ENCODE results near the gene GUCY2C.

GUCY2C gene

GRCh38 chr12:14716848-14717444 lies 20.5 kb upstream of the GUCY2C start:
- H3K4me3 ChIP-seq (ENCODE audit: low read depth in 1 of 2, low read length in 2 of 2): no peak overlapping the region
- TF ChIP-seq EZH2 (IDR thresholded peaks at IDR 0.05; ENCODE audit: borderline replicate concordance, low read depth, low read length, severe bottlenecking): no peak
- peak; percentile 70 for TF ChIP-seq CTCF (IDR thresholded peaks at IDR 0.05; ENCODE audit: borderline replicate concordance, extremely low read depth, low read length, poor library complexity, severe bottlenecking)
- no peaks in the 10 kb centered on the region for H3K9me3 ChIP-seq (ENCODE audit: insufficient read depth, low read length, severe bottlenecking)
- no peak overlapping the region for H3K9ac ChIP-seq (ENCODE audit: low read depth, low read length)
- H4K20me1 ChIP-seq (ENCODE audit: insufficient read depth, low read length): no peaks in the 10 kb centered on the region
- no peak overlapping the region for H3K4me2 ChIP-seq (ENCODE audit: insufficient read depth, low read length)
- no peak overlapping the region for H2AFZ ChIP-seq (ENCODE audit: low read depth, low read length)
- H3K79me2 ChIP-seq (ENCODE audit: insufficient read depth, low read length): no peaks in the 10 kb centered on the region
- DNase-seq: peak; percentile 46
- peaks cover 3% of the 10 kb centered on the region for H3K27me3 ChIP-seq (ENCODE audit: insufficient read depth, low read length, poor library complexity)
- peak; percentile 78 for ATAC-seq (ENCODE audit: insufficient read depth, low read depth)
- H3K4me1 ChIP-seq (ENCODE audit: insufficient read depth, low read length): peaks cover 2% of the 10 kb centered on the region
- no peak overlapping the region for H3K27ac ChIP-seq (ENCODE audit: low read length)
- no peaks in the 10 kb centered on the region for H3K36me3 ChIP-seq (ENCODE audit: insufficient read depth, low read length)

- TF ChIP-seq CTCF (IDR thresholded peaks at IDR 0.05; ENCODE audit: borderline replicate concordance, extremely low read depth, low read length, poor library complexity, severe bottlenecking): no peak
- TF ChIP-seq EZH2 (IDR thresholded peaks at IDR 0.05; ENCODE audit: borderline replicate concordance, low read depth, low read length, severe bottlenecking): no peak
- Histone ChIP-seq H4K20me1 (ENCODE audit: insufficient read depth, low read length) (no peaks in the 10 kb centered on the region), H3K79me2 (ENCODE audit: insufficient read depth, low read length) (no peaks in the 10 kb centered on the region), H3K9ac (ENCODE audit: low read depth, low read length) (no peak overlapping the region), H2AFZ (ENCODE audit: low read depth, low read length) (no peak overlapping the region), H3K9me3 (ENCODE audit: insufficient read depth, low read length, severe bottlenecking) (no peaks in the 10 kb centered on the region), H3K36me3 (ENCODE audit: insufficient read depth, low read length) (no peaks in the 10 kb centered on the region), H3K27me3 (ENCODE audit: insufficient read depth, low read length, poor library complexity) (no peaks in the 10 kb centered on the region), H3K4me2 (ENCODE audit: insufficient read depth, low read length) (no peak overlapping the region), H3K4me3 (ENCODE audit: low read depth in 1 of 2, low read length in 2 of 2) (no peak overlapping the region), H3K4me1 (ENCODE audit: insufficient read depth, low read length) (peaks cover 17% of the 10 kb centered on the region), H3K27ac (ENCODE audit: low read length) (no peak overlapping the region)
- ATAC-seq (ENCODE audit: insufficient read depth, low read depth) (no peak), DNase-seq (no peak)
Observed at GRCh38 chr12:14714437-14714836, 18.0 kb upstream of the GUCY2C start.

GRCh38 chr12:14710632-14711320 lies 14.4 kb upstream of the GUCY2C start:
- H3K79me2 ChIP-seq (ENCODE audit: insufficient read depth, low read length): no peaks in the 10 kb centered on the region

More at GRCh38 chr12:14710632-14711320, 14.4 kb upstream of the GUCY2C start:
- Histone ChIP-seq H3K36me3 (ENCODE audit: insufficient read depth, low read length) (no peaks in the 10 kb centered on the region), H4K20me1 (ENCODE audit: insufficient read depth, low read length) (no peaks in the 10 kb centered on the region), H3K27ac (ENCODE audit: low read length) (0 out of 2 replicates have a peak overlapping the region, but pooled peaks have one; percentile 8), H3K4me3 (ENCODE audit: low read depth in 1 of 2, low read length in 2 of 2) (no peak overlapping the region), H3K27me3 (ENCODE audit: insufficient read depth, low read length, poor library complexity) (no peaks in the 10 kb centered on the region), H3K9me3 (ENCODE audit: insufficient read depth, low read length, severe bottlenecking) (no peaks in the 10 kb centered on the region), H3K4me1 (ENCODE audit: insufficient read depth, low read length) (peaks cover 17% of the 10 kb centered on the region), H3K4me2 (ENCODE audit: insufficient read depth, low read length) (no peak overlapping the region), H2AFZ (ENCODE audit: low read depth, low read length) (no peak overlapping the region), H3K9ac (ENCODE audit: low read depth, low read length) (no peak overlapping the region)
- DNase-seq (no peak), ATAC-seq (ENCODE audit: insufficient read depth, low read depth) (peak; percentile 47; the same call in 1 of the 3 replicates)
- TF ChIP-seq EZH2 (IDR thresholded peaks at IDR 0.05; ENCODE audit: borderline replicate concordance, low read depth, low read length, severe bottlenecking) (no peak), CTCF (IDR thresholded peaks at IDR 0.05; ENCODE audit: borderline replicate concordance, extremely low read depth, low read length, poor library complexity, severe bottlenecking) (no peak)
